Muscle layer of colon (tissue), 2 donors: ENCODE results near the gene FAAH.

Experiments
- H3K27ac ChIP-seq: one replicate; pipeline ENCODE4 v1.7.0; 2013; ENCODE audit warnings: low read depth, mild to moderate bottlenecking, low read length, moderate library complexity
- H3K27me3 ChIP-seq, 2 donors: one replicate each; pipeline ENCODE4 v1.7.0; 2013; ENCODE audit warnings: low read length in 2 of 2, mild to moderate bottlenecking in 2 of 2; ENCODE audit not compliant: insufficient read depth in 2 of 2, control insufficient read depth in 1 of 2
- H3K36me3 ChIP-seq: one replicate; pipeline ENCODE4 v1.7.0; 2013; ENCODE audit warnings: mild to moderate bottlenecking, low read length; ENCODE audit not compliant: insufficient read depth
- H3K4me1 ChIP-seq: one replicate; pipeline ENCODE4 v1.7.0; 2013; ENCODE audit warnings: mild to moderate bottlenecking, low read length; ENCODE audit not compliant: insufficient read depth
- H3K4me3 ChIP-seq, 2 donors: one replicate each; pipeline ENCODE4 v1.7.0; 2013; ENCODE audit warnings: low read length in 2 of 2, low read depth in 1 of 2, mild to moderate bottlenecking in 1 of 2, moderate library complexity in 1 of 2
- H3K9ac ChIP-seq: one replicate; pipeline ENCODE4 v1.7.0; 2013; ENCODE audit warnings: low read length
- H3K9me3 ChIP-seq: one replicate; pipeline ENCODE4 v1.7.0; 2013; ENCODE audit warnings: mild to moderate bottlenecking, low read length
- donor health status: abdominal sarcoma.
- donor health status: Adenocarcinoma of cecum.

Gene FAAH

GRCh38 chr1:46446646-46447498 lies 52.8 kb downstream of the FAAH start:
- Histone ChIP-seq H3K4me1 (peaks cover 15% of the 10 kb centered on the region), H3K4me3 (no peak overlapping the region), H3K9ac (no peak overlapping the region), H3K27ac (no peak overlapping the region), H3K36me3 (no peaks in the 10 kb centered on the region), H3K9me3 (no peaks in the 10 kb centered on the region), H3K27me3 (peaks cover 16 to 35% of the 10 kb centered on the region in 2 donors)

- peaks cover 15% of the 10 kb centered on the region for H3K4me1 ChIP-seq
Observed at GRCh38 chr1:46447499-46448108, 53.5 kb downstream of the FAAH start.

GRCh38 chr1:46448109-46448911 lies 54.2 kb downstream of the FAAH start:
- H3K9ac ChIP-seq, result no peak overlapping the region
- peaks cover 16 to 47% of the 10 kb centered on the region in 2 donors for H3K27me3 ChIP-seq
- no peaks in the 10 kb centered on the region for H3K36me3 ChIP-seq
- H3K4me1 ChIP-seq, result peaks cover 15% of the 10 kb centered on the region
- H3K9me3 ChIP-seq, result no peaks in the 10 kb centered on the region
- peak overlapping the region; percentile 23 to 54 for H3K4me3 ChIP-seq
- no peak overlapping the region for H3K27ac ChIP-seq

More at GRCh38 chr1:46447499-46448108, 53.5 kb downstream of the FAAH start:
- no peak overlapping the region for H3K9ac ChIP-seq
- H3K9me3 ChIP-seq, result no peaks in the 10 kb centered on the region
- no peaks in the 10 kb centered on the region for H3K36me3 ChIP-seq
- peak overlapping the region in 1 of 2 donors; percentile 23 for H3K4me3 ChIP-seq
- no peak overlapping the region for H3K27ac ChIP-seq
- peaks cover 16 to 43% of the 10 kb centered on the region in 2 donors for H3K27me3 ChIP-seq

GRCh38 chr1:46449223-46450159 lies 55.4 kb downstream of the FAAH start:
- Histone ChIP-seq H3K27me3 (peaks cover 16 to 47% of the 10 kb centered on the region in 2 donors), H3K9me3 (no peaks in the 10 kb centered on the region), H3K27ac (no peak overlapping the region), H3K36me3 (no peaks in the 10 kb centered on the region), H3K4me1 (peaks cover 15% of the 10 kb centered on the region), H3K9ac (no peak overlapping the region), H3K4me3 (no peak overlapping the region)

- H3K9ac ChIP-seq, result no peak overlapping the region
- H3K4me1 ChIP-seq, result peaks cover 15% of the 10 kb centered on the region
- peaks cover 16 to 47% of the 10 kb centered on the region in 2 donors for H3K27me3 ChIP-seq
- no peak overlapping the region for H3K27ac ChIP-seq
- H3K36me3 ChIP-seq, result no peaks in the 10 kb centered on the region
- no peak overlapping the region for H3K4me3 ChIP-seq
- H3K9me3 ChIP-seq, result no peaks in the 10 kb centered on the region
Observed at GRCh38 chr1:46450160-46450517, 56.0 kb downstream of the FAAH start.

- no peaks in the 10 kb centered on the region for H3K36me3 ChIP-seq
- H3K4me1 ChIP-seq, result peaks cover 11% of the 10 kb centered on the region
- no peak overlapping the region for H3K27ac ChIP-seq
- H3K9me3 ChIP-seq, result no peaks in the 10 kb centered on the region
- H3K4me3 ChIP-seq, result no peak overlapping the region
- H3K9ac ChIP-seq, result no peak overlapping the region
- H3K27me3 ChIP-seq, result peaks cover 14 to 39% of the 10 kb centered on the region in 2 donors
Observed at GRCh38 chr1:46451948-46452930, 58.1 kb downstream of the FAAH start.

GRCh38 chr1:46452931-46453325 lies 58.8 kb downstream of the FAAH start:
- no peak overlapping the region for H3K4me3 ChIP-seq
- no peaks in the 10 kb centered on the region for H3K9me3 ChIP-seq
- H3K27me3 ChIP-seq, result peaks cover 8 to 32% of the 10 kb centered on the region in 2 donors
- no peak overlapping the region for H3K9ac ChIP-seq
- no peaks in the 10 kb centered on the region for H3K36me3 ChIP-seq
- H3K4me1 ChIP-seq, result peaks cover 5% of the 10 kb centered on the region
- H3K27ac ChIP-seq, result no peak overlapping the region

- peaks cover 7 to 28% of the 10 kb centered on the region in 2 donors for H3K27me3 ChIP-seq
- H3K9ac ChIP-seq, result no peak overlapping the region
- no peaks in the 10 kb centered on the region for H3K9me3 ChIP-seq
- H3K4me3 ChIP-seq, result no peak overlapping the region
- no peak overlapping the region for H3K27ac ChIP-seq
- H3K4me1 ChIP-seq, result peaks cover 3% of the 10 kb centered on the region
- H3K36me3 ChIP-seq, result no peaks in the 10 kb centered on the region
Observed at GRCh38 chr1:46453449-46453848, 59.3 kb downstream of the FAAH start.

- Histone ChIP-seq H3K9ac (no peak overlapping the region), H3K27me3 (peaks cover 0 to 13% of the 10 kb centered on the region in 2 donors), H3K36me3 (no peaks in the 10 kb centered on the region)
Observed at GRCh38 chr1:46455951-46456350, 61.8 kb downstream of the FAAH start.

More at GRCh38 chr1:46455951-46456350, 61.8 kb downstream of the FAAH start:
- Histone ChIP-seq H3K4me3 (no peak overlapping the region), H3K9me3 (no peaks in the 10 kb centered on the region), H3K27ac (no peak overlapping the region), H3K4me1 (no peaks in the 10 kb centered on the region)
